Glutamatergic neuron (in vitro differentiated cells): ENCODE measurements around the gene XRCC4. TPM values are rescaled to one million over a fixed set of nuclear protein-coding genes. Genes with fewer than 3 reads are reported as not detected.

ENCODE experiments used
- DNase-seq: peaks from one replicate; pipeline ENCODE4 v3.0.0; 2022
- H3K27ac Mint-ChIP-seq: one replicate; pipeline ENCODE4 v1.8.0; 2020; ENCODE audit warnings: mild to moderate bottlenecking, mixed read lengths, inconsistent platforms; ENCODE audit not compliant: unreplicated experiment
- H3K27me3 Mint-ChIP-seq: one replicate; pipeline ENCODE4 v1.8.0; 2020; ENCODE audit warnings: mild to moderate bottlenecking, moderate library complexity, mixed read lengths, inconsistent platforms; ENCODE audit not compliant: unreplicated experiment
- H3K36me3 Mint-ChIP-seq: one replicate; pipeline ENCODE4 v1.8.0; 2020; ENCODE audit warnings: mild to moderate bottlenecking, mixed read lengths, inconsistent platforms; ENCODE audit not compliant: unreplicated experiment
- H3K4me1 Mint-ChIP-seq: one replicate; pipeline ENCODE4 v1.8.0; 2020; ENCODE audit warnings: mild to moderate bottlenecking, low read depth, mixed read lengths, inconsistent platforms; ENCODE audit not compliant: unreplicated experiment
- H3K4me3 Mint-ChIP-seq: one replicate; pipeline ENCODE4 v1.8.0; 2020; ENCODE audit warnings: mild to moderate bottlenecking, mixed read lengths, inconsistent platforms; ENCODE audit not compliant: unreplicated experiment
- H3K9me3 Mint-ChIP-seq: one replicate; pipeline ENCODE4 v1.8.0; 2020; ENCODE audit warnings: mild to moderate bottlenecking, moderate library complexity, mixed read lengths, inconsistent platforms; ENCODE audit not compliant: unreplicated experiment
- total RNA-seq: library from RNA; stranded (reverse); fragmentation: NEBNext Ultra II Directional; extraction: Animal tissue kit (Norgen Biotek cat#: 25700); gene quantifications from one replicate; pipeline ENCODE4 v1.2.1, GENCODE V29; 2021; ENCODE audit not compliant: unreplicated experiment
- TF ChIP-seq, protein P1 (sequence below): fragments of 200-600 bp; sonication (generic); IDR thresholded peaks from one replicate; pipeline ENCODE4 v1.5.0; 2021; ENCODE audit not compliant: partially characterized antibody, unreplicated experiment

The XRCC4 gene
- total RNA-seq, 1 donor from 2014 or later, result 5.9 TPM

DNA sequence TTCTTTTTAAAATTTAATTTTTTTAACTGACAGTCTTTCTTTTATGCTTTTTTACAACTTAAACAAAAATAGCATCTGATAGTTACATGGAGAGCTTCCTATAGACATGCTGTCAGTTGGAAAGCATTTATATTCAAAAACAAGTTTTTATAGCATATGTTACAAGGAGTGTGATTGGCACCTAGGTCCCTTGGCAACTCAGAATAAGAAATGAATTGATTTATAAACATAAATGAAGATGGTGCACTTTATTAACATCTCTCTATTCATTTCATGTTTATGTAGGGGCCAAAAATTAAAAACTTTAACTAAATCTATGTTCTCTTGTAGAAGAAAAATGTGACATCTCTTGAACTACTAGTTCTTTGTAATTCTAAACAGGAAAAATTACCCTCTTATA, 153.2 kb downstream of the XRCC4 start:
- Mint-ChIP-seq H3K36me3 (no peaks in the 10 kb centered on the region), H3K4me3 (no peak overlapping the region), H3K4me1 (peaks cover 6% of the 10 kb centered on the region), H3K27me3 (no peaks in the 10 kb centered on the region), H3K27ac (no peak overlapping the region), H3K9me3 (no peaks in the 10 kb centered on the region)
- no peak for DNase-seq
- TF ChIP-seq, protein P1, sequence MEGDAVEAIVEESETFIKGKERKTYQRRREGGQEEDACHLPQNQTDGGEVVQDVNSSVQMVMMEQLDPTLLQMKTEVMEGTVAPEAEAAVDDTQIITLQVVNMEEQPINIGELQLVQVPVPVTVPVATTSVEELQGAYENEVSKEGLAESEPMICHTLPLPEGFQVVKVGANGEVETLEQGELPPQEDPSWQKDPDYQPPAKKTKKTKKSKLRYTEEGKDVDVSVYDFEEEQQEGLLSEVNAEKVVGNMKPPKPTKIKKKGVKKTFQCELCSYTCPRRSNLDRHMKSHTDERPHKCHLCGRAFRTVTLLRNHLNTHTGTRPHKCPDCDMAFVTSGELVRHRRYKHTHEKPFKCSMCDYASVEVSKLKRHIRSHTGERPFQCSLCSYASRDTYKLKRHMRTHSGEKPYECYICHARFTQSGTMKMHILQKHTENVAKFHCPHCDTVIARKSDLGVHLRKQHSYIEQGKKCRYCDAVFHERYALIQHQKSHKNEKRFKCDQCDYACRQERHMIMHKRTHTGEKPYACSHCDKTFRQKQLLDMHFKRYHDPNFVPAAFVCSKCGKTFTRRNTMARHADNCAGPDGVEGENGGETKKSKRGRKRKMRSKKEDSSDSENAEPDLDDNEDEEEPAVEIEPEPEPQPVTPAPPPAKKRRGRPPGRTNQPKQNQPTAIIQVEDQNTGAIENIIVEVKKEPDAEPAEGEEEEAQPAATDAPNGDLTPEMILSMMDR, result no peak

DNA sequence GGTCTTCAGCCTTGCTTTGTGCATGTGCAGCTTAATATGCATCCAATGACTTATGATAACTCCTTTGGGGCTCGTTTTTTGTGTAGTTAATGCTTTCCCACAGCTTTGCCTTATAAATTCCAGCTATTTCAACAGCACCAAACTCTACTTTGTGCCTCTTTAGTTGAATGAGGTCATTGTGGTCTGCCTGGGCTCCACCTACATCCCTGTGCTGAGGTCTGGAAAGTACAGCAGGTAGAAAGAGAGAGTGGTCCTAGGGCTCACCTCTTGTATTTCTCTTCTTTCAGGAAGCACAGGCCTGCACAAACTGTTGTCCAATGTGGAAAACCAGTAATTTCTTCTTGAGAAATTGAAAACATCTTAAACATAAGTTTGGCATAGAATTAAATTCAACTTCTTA, 167.2 kb downstream of the XRCC4 start:
- no peak for DNase-seq
- H3K9me3 Mint-ChIP-seq, result no peaks in the 10 kb centered on the region
- no peak overlapping the region for H3K4me3 Mint-ChIP-seq
- H3K4me1 Mint-ChIP-seq, result peaks cover 5% of the 10 kb centered on the region
- no peaks in the 10 kb centered on the region for H3K36me3 Mint-ChIP-seq
- TF ChIP-seq, protein P1, result no peak
- H3K27me3 Mint-ChIP-seq, result no peaks in the 10 kb centered on the region
- no peak overlapping the region for H3K27ac Mint-ChIP-seq

DNA sequence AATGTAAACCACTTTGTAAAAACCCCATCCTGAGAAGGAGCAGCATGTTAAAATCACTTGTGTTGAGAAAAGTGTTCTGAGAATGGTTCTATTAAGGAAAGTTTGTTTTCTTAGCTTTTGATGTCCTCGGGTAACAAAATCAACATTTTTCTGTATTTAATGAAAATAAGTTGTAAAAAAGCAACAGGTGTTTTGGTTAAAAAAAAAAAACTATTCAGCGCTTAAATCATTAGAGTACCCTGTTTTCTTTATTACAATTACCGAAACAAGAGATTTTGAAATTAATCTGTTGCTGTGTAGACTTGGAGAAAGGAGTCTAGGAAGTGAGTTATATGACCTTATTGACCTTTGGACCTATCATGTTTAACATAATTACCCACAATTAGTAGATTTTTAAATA, 167.7 kb downstream of the XRCC4 start:
- Mint-ChIP-seq H3K9me3 (no peaks in the 10 kb centered on the region), H3K4me1 (peaks cover 5% of the 10 kb centered on the region), H3K4me3 (no peak overlapping the region), H3K27ac (no peak overlapping the region), H3K27me3 (no peaks in the 10 kb centered on the region), H3K36me3 (no peaks in the 10 kb centered on the region)
- TF ChIP-seq, protein P1, result no peak
- no peak for DNase-seq

DNA sequence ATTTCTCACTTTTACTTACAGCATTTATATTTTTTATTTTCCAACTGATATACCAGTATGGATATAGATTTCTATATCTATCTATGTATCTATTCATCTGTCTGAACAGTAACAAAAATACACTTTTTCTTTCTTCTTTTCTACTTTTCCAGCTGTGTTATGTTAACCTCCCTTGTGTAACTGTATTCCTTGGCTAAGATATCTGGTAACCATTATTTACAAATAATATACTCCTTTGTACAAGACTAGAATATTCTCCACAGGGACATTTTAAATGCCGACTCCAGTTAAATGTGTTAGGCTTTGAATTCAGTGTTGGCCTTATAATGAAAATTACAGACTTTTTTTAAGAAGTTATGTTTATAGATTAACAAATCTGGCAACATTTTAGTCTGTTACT, 168.7 kb downstream of the XRCC4 start:
- Mint-ChIP-seq H3K27ac (no peak overlapping the region), H3K27me3 (no peaks in the 10 kb centered on the region), H3K4me3 (no peak overlapping the region), H3K4me1 (peaks cover 5% of the 10 kb centered on the region), H3K9me3 (no peaks in the 10 kb centered on the region), H3K36me3 (no peaks in the 10 kb centered on the region)
- no peak for DNase-seq
- TF ChIP-seq, protein P1, result no peak

DNA sequence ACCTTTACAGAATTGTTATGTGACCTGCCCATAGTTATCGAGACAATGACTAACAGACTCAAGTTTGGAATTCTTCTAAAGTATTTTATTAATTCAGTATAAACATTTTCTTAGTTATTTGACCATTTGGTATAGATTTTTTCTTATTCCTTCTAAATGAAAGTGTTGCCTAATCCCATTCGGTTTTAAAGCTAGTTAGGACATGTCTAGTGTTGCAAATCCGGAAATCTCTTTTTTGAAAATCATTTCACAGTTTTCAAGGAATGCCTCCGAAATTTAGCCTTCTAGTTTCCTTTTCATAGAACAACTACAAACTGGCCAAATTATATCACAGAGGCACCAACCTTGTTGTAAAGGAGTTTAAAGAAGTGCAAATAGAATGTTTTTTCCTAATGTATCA, 171.8 kb downstream of the XRCC4 start:
- no peaks in the 10 kb centered on the region for H3K4me1 Mint-ChIP-seq
- H3K27me3 Mint-ChIP-seq, result no peaks in the 10 kb centered on the region
- H3K27ac Mint-ChIP-seq, result no peak overlapping the region
- no peak for DNase-seq
- H3K36me3 Mint-ChIP-seq, result no peaks in the 10 kb centered on the region
- TF ChIP-seq, protein P1, result no peak
- no peak overlapping the region for H3K4me3 Mint-ChIP-seq
- no peaks in the 10 kb centered on the region for H3K9me3 Mint-ChIP-seq
